Gastroesophageal sphincter (tissue), 3 donors: ENCODE data around the gene TSPAN9.

Source experiments
- CTCF ChIP-seq, 4 experiments: fragments of 200-600 bp in 2 of 4; fragments of 450-650 bp in 2 of 4; sonication (generic) in 1 of 4; IDR thresholded peaks; one replicate each; pipeline ENCODE4 v1.5.1; 2017 to 2019; ENCODE audit warnings: antibody characterized with exemption in 4 of 4, mild to moderate bottlenecking in 2 of 4, moderate library complexity in 2 of 4
- EP300 ChIP-seq: sonication (generic); formaldehyde crosslinking; IDR thresholded peaks from one replicate; pipeline ENCODE4 v1.6.1; 2017; ENCODE audit warnings: antibody characterized with exemption, mild to moderate bottlenecking
- POLR2A ChIP-seq, 2 donors: fragments of 450-650 bp; IDR thresholded peaks; one replicate each; pipeline ENCODE4 v1.6.1; 2017; ENCODE audit warnings: antibody characterized with exemption in 2 of 2, mild to moderate bottlenecking in 2 of 2, moderate library complexity in 1 of 2
- POLR2AphosphoS5 ChIP-seq: sonication (generic); formaldehyde crosslinking; IDR thresholded peaks from one replicate; pipeline ENCODE4 v1.6.1; 2017; ENCODE audit warnings: antibody characterized with exemption

- TF ChIP-seq CTCF (IDR thresholded peaks at IDR 0.05) (no peak), POLR2A (IDR thresholded peaks at IDR 0.05) (no peak), EP300 (no peak), POLR2AphosphoS5 (no peak)
Observed at GRCh38 chr12:3044141-3044630, 33.0 kb upstream of the TSPAN9 start.
